CD14-positive monocyte (primary cell): ENCODE measurements around the gene ARPC2. TPM values are rescaled to one million over a fixed set of nuclear protein-coding genes. Genes with fewer than 3 reads are reported as not detected.

Experiments used
- DNase-seq, 3 donors: peaks; one replicate each; pipeline ENCODE4 v3.0.0-alpha.2; 2011 to 2022
- H2AFZ ChIP-seq: 2 replicates; pipeline ENCODE4 v1.6.0; 2012; ENCODE audit warnings: mild to moderate bottlenecking, low read depth, low read length, inconsistent platforms; ENCODE audit not compliant: insufficient read depth, poor library complexity, severe bottlenecking
- H3K27ac ChIP-seq, 2 donors: 1 replicate in 1 of 2; 2 replicates in 1 of 2; pipeline ENCODE4 v1.5.1; 2012 to 2013; ENCODE audit warnings: low read length in 2 of 2, control low read depth in 1 of 2, inconsistent platforms in 1 of 2, low read depth in 1 of 2, mild to moderate bottlenecking in 1 of 2
- H3K27me3 ChIP-seq, 2 donors: one replicate each; pipeline versions ENCODE4 v1.6.0 to v1.6.1; 2011 to 2013; ENCODE audit warnings: low read length in 2 of 2; ENCODE audit not compliant: control insufficient read depth in 2 of 2, insufficient read depth in 2 of 2
- H3K36me3 ChIP-seq, 2 donors: replicated peaks in 1 of 2; 1 replicate in 1 of 2; 2 replicates in 1 of 2; pipeline versions ENCODE4 v1.5.1 to v1.6.1; 2012 to 2013; ENCODE audit warnings: low read length in 2 of 2, control low read depth in 1 of 2, inconsistent platforms in 1 of 2, mild to moderate bottlenecking in 1 of 2; ENCODE audit not compliant: insufficient read depth in 2 of 2, control insufficient read depth in 1 of 2
- H3K4me1 ChIP-seq, 2 donors: 1 replicate in 1 of 2; 2 replicates in 1 of 2; pipeline versions ENCODE4 v1.5.1 to v1.6.1; 2012 to 2013; ENCODE audit warnings: low read length in 2 of 2, control low read depth in 1 of 2, inconsistent platforms in 1 of 2, mild to moderate bottlenecking in 1 of 2, moderate library complexity in 1 of 2; ENCODE audit not compliant: insufficient read depth in 2 of 2, control insufficient read depth in 1 of 2
- H3K4me2 ChIP-seq: replicated peaks from 2 replicates; pipeline ENCODE3; 2012; ENCODE audit warnings: low read length, moderate library complexity, mild to moderate bottlenecking; ENCODE audit not compliant: poor library complexity, severe bottlenecking; ENCODE audit errors: extremely low read depth
- H3K4me3 ChIP-seq, 3 experiments: fragments of 200-600 bp in 1 of 3; sonication (generic) in 1 of 3; replicated peaks in 1 of 3; 1 replicate in 2 of 3; 2 replicates in 1 of 3; pipeline ENCODE4 v1.5.1; 2011 to 2013; ENCODE audit warnings: low read length in 3 of 3, mild to moderate bottlenecking in 3 of 3, control low read depth in 2 of 3, low read depth in 2 of 3, inconsistent platforms in 1 of 3, moderate library complexity in 1 of 3
- H3K79me2 ChIP-seq: 2 replicates; pipeline ENCODE4 v1.6.0; 2012; ENCODE audit warnings: mild to moderate bottlenecking, control low read depth, inconsistent platforms, low read length, moderate library complexity; ENCODE audit not compliant: insufficient read depth
- H3K9ac ChIP-seq: 2 replicates; pipeline ENCODE4 v1.6.0; 2017; ENCODE audit warnings: low read length, mild to moderate bottlenecking; ENCODE audit not compliant: insufficient read depth, poor library complexity, severe bottlenecking
- H3K9me3 ChIP-seq, 2 donors: replicated peaks in 1 of 2; 1 replicate in 1 of 2; 2 replicates in 1 of 2; pipeline versions ENCODE4 v1.5.1 to v1.6.1; 2012 to 2013; ENCODE audit warnings: low read length in 2 of 2, control low read depth in 1 of 2; ENCODE audit not compliant: control insufficient read depth in 1 of 2, insufficient read depth in 1 of 2
- H4K20me1 ChIP-seq: 2 replicates; pipeline ENCODE4 v1.6.0; 2012; ENCODE audit warnings: mild to moderate bottlenecking, low read length, control low read depth, moderate library complexity; ENCODE audit not compliant: insufficient read depth
- H3K27ac Mint-ChIP-seq, 7 donors: one replicate each; pipeline ENCODE4 v1.8.0; 2020; ENCODE audit warnings: mild to moderate bottlenecking in 7 of 7, mixed read lengths in 7 of 7, moderate library complexity in 6 of 7, inconsistent platforms in 2 of 7
- H3K27me3 Mint-ChIP-seq, 3 donors: one replicate each; pipeline ENCODE4 v1.8.0; 2021 to 2022; ENCODE audit warnings: low read depth in 3 of 3, mild to moderate bottlenecking in 3 of 3, mixed read lengths in 3 of 3, moderate library complexity in 3 of 3, inconsistent platforms in 1 of 3
- H3K36me3 Mint-ChIP-seq, 2 donors: one replicate each; pipeline ENCODE4 v1.8.0; 2020; ENCODE audit warnings: mixed read lengths in 2 of 2, inconsistent platforms in 1 of 2, mild to moderate bottlenecking in 1 of 2
- H3K4me1 Mint-ChIP-seq: one replicate; pipeline ENCODE4 v1.8.0; 2020; ENCODE audit warnings: mild to moderate bottlenecking, mixed read lengths
- H3K4me3 Mint-ChIP-seq, 2 donors: one replicate each; pipeline ENCODE4 v1.8.0; 2020; ENCODE audit warnings: mild to moderate bottlenecking in 2 of 2, mixed read lengths in 2 of 2, moderate library complexity in 1 of 2
- H3K9me3 Mint-ChIP-seq, 7 donors: one replicate each; pipeline ENCODE4 v1.8.0; 2020 to 2022; ENCODE audit warnings: mixed read lengths in 7 of 7, mild to moderate bottlenecking in 6 of 7, moderate library complexity in 6 of 7, inconsistent platforms in 2 of 7
- CTCF ChIP-seq: fragments of 200-600 bp; IDR thresholded peaks from one replicate; pipeline ENCODE4 v1.8.0; 2022; ENCODE audit warnings: antibody characterized with exemption, mild to moderate bottlenecking
- WGBS: methylation state at CpG from one replicate; pipeline ENCODE4 v1.1.5; 2013; ENCODE audit warnings: missing lambda C conversion rate; ENCODE audit not compliant: insufficient coverage; 5-methylcytosine and 5-hydroxymethylcytosine counted together
- intact Hi-C, 2 donors: fragments of 100-400 bp; cut with micrococcal nuclease; formaldehyde crosslinking; loops; one replicate each; pipeline versions ENCODE4 v1.15.0 to v1.15.1; 2023
- polyA plus RNA-seq, 3 donors: library from polyadenylated mRNA; depleted of rRNA in 1 of 3; unstranded in 2 of 3; stranded (reverse) in 1 of 3; fragments of 300-500 nt in 2 of 3; fragments of >200 nt in 1 of 3; fragmentation: Illumina TruSeq in 2 of 3; gene quantifications; 1 replicate in 2 of 3; 2 replicates in 1 of 3; pipeline ENCODE4 v1.2.3, GENCODE V29; 2012 to 2021

ARPC2 gene
- polyA plus RNA-seq, 3 donors: 640 to 1,227 (median 1,162) TPM

DNA sequence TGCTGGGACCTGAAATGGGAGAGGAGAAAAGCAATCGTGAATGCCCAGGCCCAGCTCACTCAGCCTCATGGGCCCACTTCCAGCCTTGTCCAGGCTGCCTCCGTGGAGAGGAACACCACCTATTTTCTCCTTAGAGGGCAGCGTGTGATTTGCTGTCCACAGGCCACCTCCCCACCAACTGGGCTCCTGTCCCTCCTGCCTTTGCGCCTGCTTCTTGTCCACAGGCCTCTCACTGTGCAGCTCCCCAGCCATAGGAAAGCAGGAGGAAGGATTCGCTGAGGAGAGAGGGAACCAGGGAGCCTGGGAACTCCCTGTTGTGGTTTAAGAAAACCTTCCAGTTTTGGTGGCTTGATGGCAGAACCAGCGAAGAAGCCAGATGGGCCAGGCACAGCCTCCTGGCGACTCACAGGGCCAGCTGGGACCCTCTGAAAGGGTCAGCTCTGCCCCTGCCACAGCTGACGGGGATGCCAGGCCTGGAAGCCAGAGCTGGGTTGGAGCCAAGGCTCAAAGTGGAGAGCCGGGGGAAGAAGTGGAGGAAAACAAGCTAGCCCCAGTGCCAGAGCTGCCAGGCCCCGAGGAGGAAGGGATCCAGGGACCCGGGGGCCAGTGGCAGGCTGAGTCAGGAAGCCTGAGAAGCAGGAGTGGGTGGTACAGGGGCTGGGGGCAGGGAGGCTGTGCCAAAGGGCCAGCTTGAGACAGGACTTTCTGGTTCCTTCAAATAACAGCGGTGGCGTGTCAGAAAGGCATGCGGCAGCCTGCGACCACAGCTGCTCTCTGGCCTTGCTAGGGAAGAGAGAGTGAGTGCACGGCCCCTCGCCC lies 65.4 kb downstream of the ARPC2 start:
- no peaks in the 10 kb centered on the region for H3K9me3 ChIP-seq
- TF ChIP-seq CTCF: no peak
- no peak overlapping the region for H3K9ac ChIP-seq
- no peak for DNase-seq
- 86% methylated on average over 7 of the region's 17 CpGs for WGBS
- Mint-ChIP-seq H3K36me3 (peaks cover 58 to 87% of the 10 kb centered on the region in 2 donors), H3K27ac (peak overlapping the region in 3 of 7 donors; percentile 25 to 43 (median 43)), H3K9me3 (peaks cover 0 to 2% (median 0%) of the 10 kb centered on the region in 7 donors), H3K4me3 (no peak overlapping the region), H3K4me1 (peaks cover 32% of the 10 kb centered on the region), H3K27me3 (peaks cover 0 to 2% (median 1%) of the 10 kb centered on the region in 3 donors)
- H4K20me1 ChIP-seq: peaks cover 93% of the 10 kb centered on the region
- H3K79me2 ChIP-seq: peaks cover 92% of the 10 kb centered on the region
- intact Hi-C loops: no loop called here
- no peak overlapping the region for H3K4me2 ChIP-seq
- no peak overlapping the region for H2AFZ ChIP-seq
- no peak overlapping the region for H3K4me3 ChIP-seq
- H3K36me3 ChIP-seq: peaks cover 73 to 85% of the 10 kb centered on the region in 2 donors
- no peaks in the 10 kb centered on the region for H3K27me3 ChIP-seq
- peaks cover 26 to 31% of the 10 kb centered on the region in 2 donors for H3K4me1 ChIP-seq
- peak overlapping the region in 1 of 2 donors; percentile 59 for H3K27ac ChIP-seq

DNA sequence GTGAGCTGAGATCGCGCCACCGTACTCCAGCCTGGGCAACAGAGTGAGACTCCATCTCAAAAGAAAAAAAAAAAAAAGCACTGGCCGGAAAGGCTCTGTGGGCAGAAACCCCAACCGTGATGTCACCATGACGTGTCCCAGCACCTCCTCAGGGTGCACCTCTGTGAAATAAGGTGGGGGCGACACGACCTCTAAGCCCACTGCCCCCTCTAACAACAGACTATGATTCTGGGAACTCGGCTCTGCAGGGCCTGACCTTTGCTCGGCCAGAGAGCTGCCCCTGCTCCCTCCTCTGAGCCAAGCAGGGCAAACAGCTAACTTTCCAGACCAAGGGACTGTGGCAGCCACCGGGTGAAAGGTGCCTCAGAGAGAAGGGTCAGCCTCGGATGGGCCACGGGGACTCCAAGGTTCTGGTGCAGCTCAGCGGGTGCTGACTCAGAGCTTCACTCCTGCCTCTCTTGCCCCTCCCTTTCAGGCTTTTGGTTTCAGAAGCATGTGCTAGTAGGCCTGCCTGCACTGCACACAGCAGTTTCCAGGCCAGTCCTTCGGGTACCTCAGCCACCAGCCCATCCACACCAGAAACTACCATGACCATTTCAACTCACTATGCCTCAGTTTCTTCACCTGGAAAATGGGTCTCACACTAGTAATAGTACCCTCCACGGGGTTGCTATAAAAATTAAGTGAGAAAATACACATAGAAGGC lies 67.3 kb downstream of the ARPC2 start:
- Histone ChIP-seq H3K9ac (no peak overlapping the region), H3K27me3 (no peaks in the 10 kb centered on the region), H4K20me1 (peaks cover 74% of the 10 kb centered on the region), H3K27ac (peak overlapping the region; percentile 8 to 12), H3K4me2 (no peak overlapping the region), H3K4me1 (peaks cover 44 to 50% of the 10 kb centered on the region in 2 donors), H3K9me3 (no peaks in the 10 kb centered on the region), H3K4me3 (no peak overlapping the region), H3K79me2 (peaks cover 93% of the 10 kb centered on the region), H3K36me3 (peaks cover 55 to 66% of the 10 kb centered on the region in 2 donors), H2AFZ (no peak overlapping the region)
- WGBS: 85% methylated on average over 7 of the region's 16 CpGs
- H3K27ac Mint-ChIP-seq: peak overlapping the region in 6 of 7 donors; percentile 33 to 100 (median 39)
- no peak overlapping the region for H3K4me3 Mint-ChIP-seq
- H3K4me1 Mint-ChIP-seq: peaks cover 50% of the 10 kb centered on the region
- DNase-seq: peak in 1 of 3 donors; percentile 59
- H3K9me3 Mint-ChIP-seq: peaks cover 0 to 4% (median 0%) of the 10 kb centered on the region in 7 donors
- peaks cover 0 to 2% (median 1%) of the 10 kb centered on the region in 3 donors for H3K27me3 Mint-ChIP-seq
- intact Hi-C loops: no loop called here
- no peak for TF ChIP-seq CTCF
- peaks cover 42 to 75% of the 10 kb centered on the region in 2 donors for H3K36me3 Mint-ChIP-seq
